Measurements from ENCODE around the gene CES3.
A peak's percentile ranks its signal among the peaks of the same experiment; 100 is the strongest.
"Not testable (repeated sequence)": the region's sequence is repeated elsewhere in the genome, so short reads cannot be mapped to it uniquely, and the experiment has no call there.

CES3 gene

GRCh38 chr16:66926961-66927436, 34.1 kb upstream of the CES3 start:
- H3K4me1 ChIP-seq (ENCODE audit: control insufficient read depth, insufficient read depth, low read length, poor library complexity, severe bottlenecking): peaks cover 5% of the 10 kb centered on the region
- no peak overlapping the region for H3K27ac ChIP-seq (ENCODE audit: low read depth, low read length, severe bottlenecking)
- peaks cover 9% of the 10 kb centered on the region for H3K36me3 ChIP-seq (ENCODE audit: control insufficient read depth, insufficient read depth, low read length)
- H3K4me3 ChIP-seq (ENCODE audit: extremely low read depth, insufficient read depth, low read length, poor library complexity, severe bottlenecking): no peak overlapping the region
- WGBS, 2 experiments (ENCODE audit: insufficient coverage in 2 of 2): 57 to 67% methylated on average over 1 to 2 of the region's 3 CpGs
- no peaks in the 10 kb centered on the region for H3K9me3 ChIP-seq (ENCODE audit: control insufficient read depth, low read length)

DNA sequence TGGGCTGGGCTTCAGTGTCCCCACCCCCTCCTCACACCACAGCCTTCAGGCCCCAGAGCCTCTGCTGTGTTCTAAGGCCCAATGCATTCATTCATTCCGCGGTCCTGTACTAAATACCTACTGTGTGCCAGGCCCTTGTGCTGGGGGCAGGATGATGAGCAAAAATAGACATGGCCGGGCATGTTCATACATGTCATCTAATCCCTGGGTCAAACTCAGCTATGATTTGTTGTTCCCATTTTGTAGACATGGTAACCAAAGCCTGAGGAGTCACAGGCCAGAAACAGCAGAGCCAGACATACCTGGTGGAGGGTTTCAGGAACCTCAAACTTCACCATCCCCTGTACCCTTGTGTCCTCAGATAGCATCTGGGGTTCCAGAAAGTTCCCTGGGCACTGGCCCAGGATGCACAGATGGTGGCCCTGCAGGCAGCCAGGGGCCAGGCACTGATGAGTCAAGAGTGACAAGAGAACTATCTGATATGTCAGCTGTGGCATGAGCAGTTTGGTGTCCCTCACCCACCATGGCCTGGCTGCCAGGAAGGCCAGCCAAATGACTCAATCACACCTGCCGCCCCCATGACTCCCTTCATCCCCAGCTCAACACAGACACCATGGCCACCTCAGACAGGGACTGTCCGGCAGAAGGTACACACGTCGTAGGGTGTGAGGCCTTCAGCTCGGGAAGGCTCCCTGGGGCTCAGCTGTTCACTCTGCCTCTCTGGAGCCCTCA, 33.0 kb upstream of the CES3 start:
- Histone ChIP-seq H3K4me1 (ENCODE audit: control insufficient read depth, insufficient read depth, low read length, poor library complexity, severe bottlenecking) (peaks cover 5% of the 10 kb centered on the region), H3K36me3 (ENCODE audit: control insufficient read depth, insufficient read depth, low read length) (peaks cover 17% of the 10 kb centered on the region), H3K4me3 (ENCODE audit: extremely low read depth, insufficient read depth, low read length, poor library complexity, severe bottlenecking) (no peak overlapping the region), H3K27ac (ENCODE audit: low read depth, low read length, severe bottlenecking) (no peak overlapping the region), H3K9me3 (ENCODE audit: control insufficient read depth, low read length) (no peaks in the 10 kb centered on the region)
- WGBS, 2 experiments (ENCODE audit: insufficient coverage in 2 of 2): 93% methylated on average over 8 of the region's 8 CpGs

DNA sequence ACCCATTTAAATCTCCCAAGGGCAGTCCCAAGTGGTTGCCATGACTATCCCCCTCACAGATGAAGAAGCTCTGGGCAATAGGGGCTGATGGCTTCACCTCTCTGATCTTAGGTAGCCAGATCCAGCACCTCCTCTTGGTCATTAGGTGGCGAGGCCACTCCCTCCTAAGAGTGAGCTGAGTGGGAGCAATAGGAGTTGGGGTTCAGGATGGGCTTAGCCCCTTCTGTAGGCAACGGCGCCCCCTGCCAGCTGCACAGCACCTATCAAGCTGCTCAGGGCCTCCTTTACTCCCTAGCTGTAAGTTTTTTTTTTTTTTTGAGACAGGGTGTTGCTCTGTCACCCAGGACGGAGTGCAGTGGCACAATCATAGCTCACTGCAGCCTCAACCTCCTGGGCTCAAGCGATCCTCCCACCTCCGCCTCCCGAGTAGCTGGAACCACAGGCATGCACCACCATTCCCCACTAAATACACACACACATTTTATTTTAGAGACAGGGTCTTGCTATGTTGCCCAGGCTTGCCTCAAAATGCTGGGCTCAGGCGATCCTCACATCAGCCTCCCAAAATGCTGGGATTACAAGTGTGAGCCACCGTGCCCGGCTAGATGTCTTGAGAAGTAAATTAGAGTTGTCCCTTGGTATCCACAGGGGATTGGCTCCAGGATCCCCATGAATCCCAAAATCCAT, 32.2 kb upstream of the CES3 start:
- Histone ChIP-seq H3K36me3 (ENCODE audit: control insufficient read depth, insufficient read depth, low read length) (peaks cover 17% of the 10 kb centered on the region), H3K27ac (ENCODE audit: low read depth, low read length, severe bottlenecking) (no peak overlapping the region), H3K4me1 (ENCODE audit: control insufficient read depth, insufficient read depth, low read length, poor library complexity, severe bottlenecking) (peaks cover 9% of the 10 kb centered on the region), H3K9me3 (ENCODE audit: control insufficient read depth, low read length) (no peaks in the 10 kb centered on the region), H3K4me3 (ENCODE audit: extremely low read depth, insufficient read depth, low read length, poor library complexity, severe bottlenecking) (no peak overlapping the region)
- 82 to 84% methylated on average over 7 to 9 of the region's 10 CpGs for WGBS, 2 experiments (ENCODE audit: insufficient coverage in 2 of 2)

GRCh38 chr16:66930189-66930588, 30.9 kb upstream of the CES3 start:
- peaks cover 9% of the 10 kb centered on the region for H3K4me1 ChIP-seq (ENCODE audit: control insufficient read depth, insufficient read depth, low read length, poor library complexity, severe bottlenecking)
- peaks cover 17% of the 10 kb centered on the region for H3K36me3 ChIP-seq (ENCODE audit: control insufficient read depth, insufficient read depth, low read length)
- H3K4me3 ChIP-seq (ENCODE audit: extremely low read depth, insufficient read depth, low read length, poor library complexity, severe bottlenecking): no peak overlapping the region
- H3K27ac ChIP-seq (ENCODE audit: low read depth, low read length, severe bottlenecking): no peak overlapping the region
- WGBS, 2 experiments (ENCODE audit: insufficient coverage in 2 of 2): 95 to 100% methylated on average over 1 to 3 of the region's 4 CpGs
- H3K9me3 ChIP-seq (ENCODE audit: control insufficient read depth, low read length): no peaks in the 10 kb centered on the region

GRCh38 chr16:66931665-66932064, 29.4 kb upstream of the CES3 start:
- Histone ChIP-seq H3K4me3 (ENCODE audit: extremely low read depth, insufficient read depth, low read length, poor library complexity, severe bottlenecking) (no peak overlapping the region), H3K36me3 (ENCODE audit: control insufficient read depth, insufficient read depth, low read length) (peaks cover 19% of the 10 kb centered on the region), H3K4me1 (ENCODE audit: control insufficient read depth, insufficient read depth, low read length, poor library complexity, severe bottlenecking) (peaks cover 17% of the 10 kb centered on the region), H3K9me3 (ENCODE audit: control insufficient read depth, low read length) (no peaks in the 10 kb centered on the region), H3K27ac (ENCODE audit: low read depth, low read length, severe bottlenecking) (no peak overlapping the region)
- 88% methylated on average over 2 of the region's 2 CpGs; no CpG with 5 or more reads in 1 of the 2 experiments for whole genome bisulfite sequencing, 2 experiments (ENCODE audit: insufficient coverage in 2 of 2)

GRCh38 chr16:66932076-66932475, 29.0 kb upstream of the CES3 start:
- Histone ChIP-seq H3K4me3 (ENCODE audit: extremely low read depth, insufficient read depth, low read length, poor library complexity, severe bottlenecking) (no peak overlapping the region), H3K36me3 (ENCODE audit: control insufficient read depth, insufficient read depth, low read length) (peaks cover 23% of the 10 kb centered on the region), H3K27ac (ENCODE audit: low read depth, low read length, severe bottlenecking) (no peak overlapping the region), H3K9me3 (ENCODE audit: control insufficient read depth, low read length) (no peaks in the 10 kb centered on the region), H3K4me1 (ENCODE audit: control insufficient read depth, insufficient read depth, low read length, poor library complexity, severe bottlenecking) (peaks cover 13% of the 10 kb centered on the region)
- 96 to 100% methylated on average over 3 to 4 of the region's 4 CpGs for WGBS, 2 experiments (ENCODE audit: insufficient coverage in 2 of 2)

- peaks cover 31% of the 10 kb centered on the region for H3K36me3 ChIP-seq (ENCODE audit: control insufficient read depth, insufficient read depth, low read length)
- 7 to 8% methylated on average over 4 to 6 of the region's 12 CpGs for WGBS, 2 experiments (ENCODE audit: insufficient coverage in 2 of 2)
- peak overlapping the region; percentile 93 for H3K4me3 ChIP-seq (ENCODE audit: extremely low read depth, insufficient read depth, low read length, poor library complexity, severe bottlenecking)
- no peaks in the 10 kb centered on the region for H3K9me3 ChIP-seq (ENCODE audit: control insufficient read depth, low read length)
- peaks cover 13% of the 10 kb centered on the region for H3K4me1 ChIP-seq (ENCODE audit: control insufficient read depth, insufficient read depth, low read length, poor library complexity, severe bottlenecking)
- H3K27ac ChIP-seq (ENCODE audit: low read depth, low read length, severe bottlenecking): peak overlapping the region; percentile 41
Observed at GRCh38 chr16:66933776-66934137, 27.3 kb upstream of the CES3 start.

DNA sequence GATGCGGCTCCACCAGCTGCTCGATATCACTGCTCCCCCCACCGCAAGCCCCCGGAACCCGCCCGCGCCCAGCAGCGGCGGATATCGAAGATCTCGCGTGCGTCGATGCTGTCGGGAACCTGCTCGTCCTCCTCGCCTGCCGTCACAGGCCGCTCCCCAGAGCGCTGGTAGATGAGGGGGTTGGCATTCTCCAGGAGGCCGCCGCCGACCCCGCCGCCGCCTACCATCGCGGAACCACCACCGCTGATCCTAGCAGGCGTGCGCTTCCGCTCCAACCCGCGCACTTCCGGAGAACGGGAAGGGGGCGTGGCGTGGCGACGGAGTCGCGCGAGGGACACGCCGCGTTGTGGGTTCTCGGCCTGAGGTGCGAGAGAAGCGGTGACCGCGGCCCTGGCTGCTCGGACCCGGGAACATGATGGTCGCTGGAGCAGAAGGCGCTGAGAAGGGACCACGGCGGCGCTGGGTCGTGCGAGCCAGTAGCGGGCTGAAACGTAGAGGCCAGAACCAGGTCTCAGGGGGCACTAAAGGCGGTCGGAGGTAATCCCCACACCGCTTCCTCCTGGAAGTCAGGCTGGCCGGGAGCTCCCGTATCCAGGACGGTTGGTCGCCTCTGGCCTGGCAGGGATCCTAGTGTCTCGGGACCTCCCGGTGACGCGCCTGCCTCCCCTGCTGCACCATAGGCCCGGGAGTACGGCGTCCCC, 26.8 kb upstream of the CES3 start, which contains the start of gene CIAO2B:
CIAO2B (minus strand) TSS at position 265 of the 701 bp plus-strand sequence; CDS start at position 227, 38 bp downstream.
- H3K27ac ChIP-seq (ENCODE audit: low read depth, low read length, severe bottlenecking): peak within 1 kb of the TSS; percentile 53
- WGBS, 2 experiments (ENCODE audit: insufficient coverage in 2 of 2): 0% methylated on average over 73 to 75 of the region's 76 CpGs

DNA sequence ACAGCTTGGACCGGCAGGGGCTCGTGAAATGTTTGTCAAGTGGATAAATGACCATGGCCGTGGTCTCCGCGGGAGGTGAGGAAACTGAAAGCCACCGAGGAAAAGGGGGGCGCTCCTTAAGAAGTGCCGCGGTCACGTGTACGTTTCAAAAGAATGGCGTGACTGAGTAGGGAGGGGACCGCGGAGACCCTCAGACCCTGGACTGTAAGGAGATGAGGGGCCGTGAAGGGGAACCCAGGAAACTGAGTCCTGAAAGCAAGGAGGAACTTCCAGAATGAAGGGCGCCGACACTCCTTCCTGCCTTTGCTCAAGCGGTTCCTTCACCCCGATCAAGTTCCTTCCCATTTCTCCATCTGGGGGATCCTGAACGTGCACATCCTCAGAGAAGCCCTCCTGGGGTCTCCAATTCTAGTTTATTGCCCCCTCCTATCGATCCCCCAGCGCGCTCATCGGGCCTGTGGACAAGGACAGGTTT, 26.2 kb upstream of the CES3 start:
- peaks cover 40% of the 10 kb centered on the region for H3K36me3 ChIP-seq (ENCODE audit: control insufficient read depth, insufficient read depth, low read length)
- not testable (repeated sequence) for H3K9me3 ChIP-seq (ENCODE audit: control insufficient read depth, low read length)
- peak overlapping the region; percentile 53 for H3K27ac ChIP-seq (ENCODE audit: low read depth, low read length, severe bottlenecking)
- WGBS, 2 experiments (ENCODE audit: insufficient coverage in 2 of 2): 11 to 16% methylated on average over 12 of the region's 24 CpGs
- H3K4me3 ChIP-seq (ENCODE audit: extremely low read depth, insufficient read depth, low read length, poor library complexity, severe bottlenecking): peak overlapping the region; percentile 93
- peaks cover 13% of the 10 kb centered on the region for H3K4me1 ChIP-seq (ENCODE audit: control insufficient read depth, insufficient read depth, low read length, poor library complexity, severe bottlenecking)

More for the DNA sequence above, 26.8 kb upstream of the CES3 start, which contains the start of gene CIAO2B:
- H3K9me3 ChIP-seq (ENCODE audit: control insufficient read depth, low read length): no peaks in the 10 kb centered on the region
- H3K4me3 ChIP-seq (ENCODE audit: extremely low read depth, insufficient read depth, low read length, poor library complexity, severe bottlenecking): peak within 1 kb of the TSS; percentile 93
- peaks cover 34% of the 10 kb centered on the region for H3K36me3 ChIP-seq (ENCODE audit: control insufficient read depth, insufficient read depth, low read length)
- H3K4me1 ChIP-seq (ENCODE audit: control insufficient read depth, insufficient read depth, low read length, poor library complexity, severe bottlenecking): peaks cover 13% of the 10 kb centered on the region

DNA sequence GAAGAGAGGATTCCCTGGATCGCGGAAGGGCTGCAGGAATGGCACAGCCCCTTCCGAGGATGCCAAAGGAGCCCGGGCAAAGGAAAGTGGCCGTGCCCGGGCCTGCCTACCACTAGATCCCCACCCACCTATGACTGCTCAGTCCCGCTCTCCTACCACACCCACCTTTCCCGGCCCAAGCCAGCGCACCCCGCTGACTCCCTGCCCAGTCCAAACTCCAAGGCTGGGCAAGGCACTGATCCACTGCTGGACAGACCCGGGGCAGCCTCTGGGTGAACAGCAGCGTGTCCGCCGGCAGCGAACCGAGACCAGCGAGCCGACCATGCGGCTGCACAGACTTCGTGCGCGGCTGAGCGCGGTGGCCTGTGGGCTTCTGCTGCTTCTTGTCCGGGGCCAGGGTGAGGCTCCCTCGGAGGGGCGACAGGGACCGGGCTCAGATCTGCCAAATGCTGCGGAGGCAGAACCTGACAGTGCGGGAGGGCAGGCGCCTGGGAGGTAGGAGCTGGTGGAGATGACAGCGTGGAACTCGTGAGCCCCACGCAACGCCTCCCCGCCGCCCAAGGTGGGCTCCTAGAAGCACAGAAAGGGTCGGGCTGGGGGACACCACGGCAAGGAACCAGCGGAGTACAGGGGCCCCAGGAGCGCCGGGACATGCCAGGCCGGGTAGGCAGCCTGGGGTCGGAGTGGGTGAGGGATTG, 25.6 kb upstream of the CES3 start, which contains the start of gene CES2:
CES2 (plus strand) TSS at position 203 of the 698 bp plus-strand sequence; CDS start at position 323, 120 bp downstream.
- 75 to 77% methylated on average over 34 to 38 of the region's 44 CpGs for WGBS, 2 experiments (ENCODE audit: insufficient coverage in 2 of 2)
- Histone ChIP-seq H3K36me3 (ENCODE audit: control insufficient read depth, insufficient read depth, low read length) (peaks cover 40% of the 10 kb centered on the region), H3K4me1 (ENCODE audit: control insufficient read depth, insufficient read depth, low read length, poor library complexity, severe bottlenecking) (peaks cover 13% of the 10 kb centered on the region), H3K4me3 (ENCODE audit: extremely low read depth, insufficient read depth, low read length, poor library complexity, severe bottlenecking) (peak within 1 kb of the TSS; percentile 93), H3K27ac (ENCODE audit: low read depth, low read length, severe bottlenecking) (peak within 1 kb of the TSS; percentile 53), H3K9me3 (ENCODE audit: control insufficient read depth, low read length) (no peaks in the 10 kb centered on the region)

Data from mesodermal cell (in vitro differentiated cells).